ENCODE measurements around the gene RNF208.

RNF208 gene

DNA sequence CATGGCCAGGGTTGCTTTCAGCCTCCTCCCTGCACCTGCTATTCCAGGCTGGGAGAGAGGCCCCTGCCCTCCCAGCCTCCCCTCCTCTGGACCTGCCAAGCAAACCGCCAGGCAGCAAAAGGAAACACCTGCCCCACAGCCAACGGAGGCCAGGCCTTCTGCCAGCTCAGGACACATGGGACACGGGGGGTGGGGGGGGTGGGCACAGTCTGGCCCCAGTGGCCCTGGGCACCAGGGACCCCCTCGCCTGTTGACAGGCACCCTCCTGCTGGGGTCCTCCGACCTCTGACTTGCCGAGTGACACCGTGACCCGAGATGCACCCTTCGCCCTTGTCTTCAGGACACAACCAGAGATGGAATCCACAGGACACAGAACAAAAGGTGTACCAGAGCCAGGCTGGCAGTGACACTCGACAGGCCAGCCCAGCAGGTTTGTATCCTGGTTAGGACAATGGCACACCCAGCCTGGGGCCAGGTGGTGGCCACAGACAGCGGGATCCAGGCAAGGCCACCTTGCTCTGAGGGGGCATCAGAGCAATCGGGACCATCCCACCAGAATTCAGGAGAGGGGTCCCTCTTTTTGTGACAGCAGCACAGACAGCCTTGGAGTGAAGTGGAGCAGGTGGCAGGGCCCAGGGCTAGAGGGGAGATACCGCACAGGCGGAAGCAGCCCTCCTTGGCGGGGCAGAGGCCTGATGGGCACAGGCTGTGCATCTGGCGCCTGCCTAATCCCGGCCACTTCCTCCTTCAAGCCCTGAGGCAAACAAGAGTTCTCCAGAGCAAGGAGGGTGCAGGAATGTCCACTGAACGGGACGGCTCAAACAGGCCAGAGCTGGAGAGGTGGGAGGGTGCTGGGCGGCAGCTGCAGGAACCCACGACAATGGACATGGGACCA is 48.9 kb downstream of the RNF208 start:
- no peak for DNase-seq

- no peak for DNase-seq
Measured at GRCh38 chr9:137171149-137171900, 50.7 kb downstream of the RNF208 start.

- no peak for DNase-seq
Measured at GRCh38 chr9:137170486-137171148, 51.4 kb downstream of the RNF208 start.

All from CD4-positive, alpha-beta T cell treated with Interleukin-15 for 1 hour (primary cell).